GM23338 (cell line): ENCODE results near the gene RBM8A. TPM values are rescaled to one million over a fixed set of nuclear protein-coding genes. Genes with fewer than 3 reads are reported as not detected.

Experiments
- ATAC-seq: fragments of 200-7000 bp; cut with Tn5 transposase; 3 replicates; pipeline ENCODE4 v1.9.1; 2020
- DNase-seq: peaks from one replicate; pipeline ENCODE4 v3.0.0-alpha.2; 2015; ENCODE audit warnings: low spot score
- H2AFZ ChIP-seq: fragments of 200-600 bp; sonication (generic); 2 replicates; pipeline ENCODE4 v1.8.0; 2016; ENCODE audit warnings: antibody characterized with exemption, mild to moderate bottlenecking, moderate library complexity
- H3F3A ChIP-seq: fragments of 200-600 bp; sonication (generic); replicated peaks from 2 replicates; pipeline ENCODE4 v1.8.0; 2017; ENCODE audit warnings: antibody characterized with exemption, mixed run types, low read depth
- H3K27ac ChIP-seq: fragments of 200-600 bp; sonication (generic); 2 replicates; pipeline ENCODE4 v1.6.1; 2016; ENCODE audit warnings: low read depth
- H3K27me3 ChIP-seq: fragments of 200-600 bp; sonication (generic); 2 replicates; pipeline ENCODE4 v1.8.0; 2016; ENCODE audit warnings: mild to moderate bottlenecking, mixed run types, moderate library complexity; ENCODE audit not compliant: insufficient read depth
- H3K36me3 ChIP-seq: fragments of 200-600 bp; sonication (generic); 2 replicates; pipeline ENCODE4 v1.8.0; 2016; ENCODE audit warnings: mild to moderate bottlenecking; ENCODE audit not compliant: insufficient read depth
- H3K4me1 ChIP-seq: fragments of 200-600 bp; sonication (generic); 2 replicates; pipeline ENCODE4 v1.8.0; 2016; ENCODE audit warnings: mild to moderate bottlenecking, moderate library complexity; ENCODE audit not compliant: insufficient read depth
- H3K4me2 ChIP-seq: fragments of 200-600 bp; sonication (generic); 2 replicates; pipeline ENCODE4 v1.7.1; 2017; ENCODE audit warnings: mixed run types
- H3K4me3 ChIP-seq: fragments of 200-600 bp; sonication (generic); 2 replicates; pipeline ENCODE4 v1.6.1; 2016; ENCODE audit warnings: mixed run types
- H3K79me2 ChIP-seq: fragments of 200-600 bp; sonication (generic); replicated peaks from 2 replicates; pipeline ENCODE4 v1.8.0; 2017; ENCODE audit warnings: mild to moderate bottlenecking; ENCODE audit not compliant: insufficient read depth
- H3K9me2 ChIP-seq: fragments of 200-600 bp; sonication (generic); 2 replicates; pipeline ENCODE4 v1.8.0; 2017; ENCODE audit not compliant: insufficient read depth
- H4K20me1 ChIP-seq: fragments of 200-600 bp; sonication (generic); replicated peaks from 2 replicates; pipeline ENCODE4 v1.8.0; 2017; ENCODE audit warnings: mild to moderate bottlenecking; ENCODE audit not compliant: insufficient read depth
- H3K27ac Mint-ChIP-seq: 2 replicates; pipeline ENCODE4 v1.8.0; 2020; ENCODE audit warnings: inconsistent platforms, mild to moderate bottlenecking, moderate library complexity, mixed read lengths
- H3K27me3 Mint-ChIP-seq: 3 replicates; pipeline ENCODE4 v1.8.0; 2022; ENCODE audit warnings: low read depth, mild to moderate bottlenecking, moderate library complexity, mixed read lengths, inconsistent platforms; ENCODE audit not compliant: insufficient read depth, poor library complexity
- H3K36me3 Mint-ChIP-seq: 3 replicates; pipeline ENCODE4 v1.8.0; 2021; ENCODE audit warnings: low read depth, mild to moderate bottlenecking, inconsistent platforms, moderate library complexity, mixed read lengths
- H3K4me1 Mint-ChIP-seq: 3 replicates; pipeline ENCODE4 v1.8.0; 2020; ENCODE audit warnings: mild to moderate bottlenecking, inconsistent platforms, mixed read lengths
- H3K4me3 Mint-ChIP-seq: 3 replicates; pipeline ENCODE4 v1.8.0; 2021; ENCODE audit warnings: moderate library complexity, mild to moderate bottlenecking, inconsistent platforms, mixed read lengths
- H3K9me3 Mint-ChIP-seq: 3 replicates; pipeline ENCODE4 v1.8.0; 2020; ENCODE audit warnings: moderate library complexity, mild to moderate bottlenecking, inconsistent platforms, mixed read lengths
- CREB1 ChIP-seq: fragments of 250-450 bp; sonication (Bioruptor Pico); IDR thresholded peaks from 2 replicates; pipeline ENCODE4 v1.5.0; 2020; ENCODE audit warnings: low read depth, mild to moderate bottlenecking, moderate library complexity
- ETS1 ChIP-seq: IDR thresholded peaks from 2 replicates; pipeline ENCODE4 v1.6.1; 2016; ENCODE audit warnings: antibody characterized with exemption
- EZH2 ChIP-seq: fragments of 200-600 bp; sonication (generic); IDR thresholded peaks from one replicate; pipeline ENCODE4 v1.8.0; 2017; ENCODE audit warnings: antibody characterized with exemption, mild to moderate bottlenecking, low read depth; ENCODE audit not compliant: unreplicated experiment
- EZH2phosphoT487 ChIP-seq: fragments of 200-600 bp; sonication (generic); IDR thresholded peaks from one replicate; pipeline ENCODE4 v1.8.1; 2018; ENCODE audit warnings: antibody characterized with exemption; ENCODE audit not compliant: unreplicated experiment
- JUNB ChIP-seq: IDR thresholded peaks from one replicate; pipeline ENCODE4 v1.6.1; 2016; ENCODE audit warnings: antibody characterized with exemption; ENCODE audit not compliant: unreplicated experiment
- NANOG ChIP-seq: IDR thresholded peaks from 2 replicates; pipeline ENCODE4 v1.6.1; 2016; ENCODE audit warnings: antibody characterized with exemption, borderline replicate concordance
- POLR2AphosphoS5 ChIP-seq: IDR thresholded peaks from 2 replicates; pipeline ENCODE4 v1.6.1; 2016; ENCODE audit warnings: antibody characterized with exemption, low read depth
- REST ChIP-seq: IDR thresholded peaks from one replicate; pipeline ENCODE4 v1.6.1; 2018; ENCODE audit warnings: antibody characterized with exemption; ENCODE audit not compliant: unreplicated experiment
- STAT1 ChIP-seq: IDR thresholded peaks from one replicate; pipeline ENCODE4 v1.6.1; 2016; ENCODE audit warnings: antibody characterized with exemption; ENCODE audit not compliant: unreplicated experiment
- ZNF114 ChIP-seq: fragments of 250-450 bp; sonication (Bioruptor Pico); IDR thresholded peaks from 2 replicates; pipeline ENCODE4 v1.5.0; 2020; ENCODE audit warnings: mild to moderate bottlenecking, moderate library complexity
- ZNF331 ChIP-seq: fragments of 250-450 bp; sonication (Bioruptor Pico); IDR thresholded peaks from 2 replicates; pipeline ENCODE4 v1.5.0; 2020; ENCODE audit warnings: low read depth, mild to moderate bottlenecking, moderate library complexity
- polyA plus RNA-seq: library from polyadenylated mRNA; unstranded; fragments of >200 nt; fragmentation: Nextera tagmentation; extraction: Ambion mirVana; gene quantifications from 2 replicates; pipeline ENCODE4 v1.2.1, GENCODE V29; 2016
- total RNA-seq: library from RNA; depleted of rRNA; stranded (reverse); fragments of >200 nt; shearing (Covaris generic); gene quantifications from 2 replicates; pipeline ENCODE4 v1.2.3, GENCODE V29; 2014
- TF ChIP-seq, protein P1 (sequence below): fragments of 250-450 bp; sonication (Bioruptor Pico); IDR thresholded peaks from 2 replicates; pipeline ENCODE4 v1.5.0; 2020; ENCODE audit warnings: mild to moderate bottlenecking, moderate library complexity
- TF ChIP-seq, protein P2 (sequence below), 2 experiments: fragments of 200-600 bp in 1 of 2; sonication (generic) in 1 of 2; conservative IDR thresholded peaks; 2 replicates each; pipeline versions ENCODE4 v1.5.1 to v1.6.1; 2016 to 2017; ENCODE audit warnings: antibody characterized with exemption in 2 of 2, low read depth in 2 of 2, mild to moderate bottlenecking in 2 of 2, moderate library complexity in 1 of 2

Gene RBM8A
- total and polyA plus RNA-seq, 2 experiments from 2014 or later: 170 to 312 TPM

GRCh38 chr1:145963265-145964019 lies 36.2 kb upstream of the RBM8A start:
- Mint-ChIP-seq H3K4me3 (peak overlapping the region; percentile 92), H3K4me1 (peaks cover 22% of the 10 kb centered on the region), H3K36me3 (peaks cover 3% of the 10 kb centered on the region; the same call in 2 of the 3 replicates), H3K27me3 (peaks cover 59% of the 10 kb centered on the region), H3K9me3 (peaks cover 7% of the 10 kb centered on the region), H3K27ac (no peak overlapping the region)
- Histone ChIP-seq H3F3A (0 out of 2 replicates have a peak, but pooled peaks cover 4% of the 10 kb centered on the region), H3K4me2 (peak overlapping the region; percentile 93), H3K36me3 (no peaks in the 10 kb centered on the region), H3K27ac (no peak overlapping the region), H3K4me1 (peaks cover 23% of the 10 kb centered on the region), H3K79me2 (no peaks in the 10 kb centered on the region), H3K9me2 (no peaks in the 10 kb centered on the region), H4K20me1 (no peaks in the 10 kb centered on the region), H3K4me3 (peak overlapping the region; percentile 90), H2AFZ (no peak overlapping the region; the same call in 1 of the 2 replicates), H3K27me3 (peaks cover 56% of the 10 kb centered on the region)
- no peak for TF ChIP-seq ZNF331 (CRISPR knock-in tag)
- no peak for TF ChIP-seq NANOG
- no peak for TF ChIP-seq STAT1
- TF ChIP-seq, protein P1, sequence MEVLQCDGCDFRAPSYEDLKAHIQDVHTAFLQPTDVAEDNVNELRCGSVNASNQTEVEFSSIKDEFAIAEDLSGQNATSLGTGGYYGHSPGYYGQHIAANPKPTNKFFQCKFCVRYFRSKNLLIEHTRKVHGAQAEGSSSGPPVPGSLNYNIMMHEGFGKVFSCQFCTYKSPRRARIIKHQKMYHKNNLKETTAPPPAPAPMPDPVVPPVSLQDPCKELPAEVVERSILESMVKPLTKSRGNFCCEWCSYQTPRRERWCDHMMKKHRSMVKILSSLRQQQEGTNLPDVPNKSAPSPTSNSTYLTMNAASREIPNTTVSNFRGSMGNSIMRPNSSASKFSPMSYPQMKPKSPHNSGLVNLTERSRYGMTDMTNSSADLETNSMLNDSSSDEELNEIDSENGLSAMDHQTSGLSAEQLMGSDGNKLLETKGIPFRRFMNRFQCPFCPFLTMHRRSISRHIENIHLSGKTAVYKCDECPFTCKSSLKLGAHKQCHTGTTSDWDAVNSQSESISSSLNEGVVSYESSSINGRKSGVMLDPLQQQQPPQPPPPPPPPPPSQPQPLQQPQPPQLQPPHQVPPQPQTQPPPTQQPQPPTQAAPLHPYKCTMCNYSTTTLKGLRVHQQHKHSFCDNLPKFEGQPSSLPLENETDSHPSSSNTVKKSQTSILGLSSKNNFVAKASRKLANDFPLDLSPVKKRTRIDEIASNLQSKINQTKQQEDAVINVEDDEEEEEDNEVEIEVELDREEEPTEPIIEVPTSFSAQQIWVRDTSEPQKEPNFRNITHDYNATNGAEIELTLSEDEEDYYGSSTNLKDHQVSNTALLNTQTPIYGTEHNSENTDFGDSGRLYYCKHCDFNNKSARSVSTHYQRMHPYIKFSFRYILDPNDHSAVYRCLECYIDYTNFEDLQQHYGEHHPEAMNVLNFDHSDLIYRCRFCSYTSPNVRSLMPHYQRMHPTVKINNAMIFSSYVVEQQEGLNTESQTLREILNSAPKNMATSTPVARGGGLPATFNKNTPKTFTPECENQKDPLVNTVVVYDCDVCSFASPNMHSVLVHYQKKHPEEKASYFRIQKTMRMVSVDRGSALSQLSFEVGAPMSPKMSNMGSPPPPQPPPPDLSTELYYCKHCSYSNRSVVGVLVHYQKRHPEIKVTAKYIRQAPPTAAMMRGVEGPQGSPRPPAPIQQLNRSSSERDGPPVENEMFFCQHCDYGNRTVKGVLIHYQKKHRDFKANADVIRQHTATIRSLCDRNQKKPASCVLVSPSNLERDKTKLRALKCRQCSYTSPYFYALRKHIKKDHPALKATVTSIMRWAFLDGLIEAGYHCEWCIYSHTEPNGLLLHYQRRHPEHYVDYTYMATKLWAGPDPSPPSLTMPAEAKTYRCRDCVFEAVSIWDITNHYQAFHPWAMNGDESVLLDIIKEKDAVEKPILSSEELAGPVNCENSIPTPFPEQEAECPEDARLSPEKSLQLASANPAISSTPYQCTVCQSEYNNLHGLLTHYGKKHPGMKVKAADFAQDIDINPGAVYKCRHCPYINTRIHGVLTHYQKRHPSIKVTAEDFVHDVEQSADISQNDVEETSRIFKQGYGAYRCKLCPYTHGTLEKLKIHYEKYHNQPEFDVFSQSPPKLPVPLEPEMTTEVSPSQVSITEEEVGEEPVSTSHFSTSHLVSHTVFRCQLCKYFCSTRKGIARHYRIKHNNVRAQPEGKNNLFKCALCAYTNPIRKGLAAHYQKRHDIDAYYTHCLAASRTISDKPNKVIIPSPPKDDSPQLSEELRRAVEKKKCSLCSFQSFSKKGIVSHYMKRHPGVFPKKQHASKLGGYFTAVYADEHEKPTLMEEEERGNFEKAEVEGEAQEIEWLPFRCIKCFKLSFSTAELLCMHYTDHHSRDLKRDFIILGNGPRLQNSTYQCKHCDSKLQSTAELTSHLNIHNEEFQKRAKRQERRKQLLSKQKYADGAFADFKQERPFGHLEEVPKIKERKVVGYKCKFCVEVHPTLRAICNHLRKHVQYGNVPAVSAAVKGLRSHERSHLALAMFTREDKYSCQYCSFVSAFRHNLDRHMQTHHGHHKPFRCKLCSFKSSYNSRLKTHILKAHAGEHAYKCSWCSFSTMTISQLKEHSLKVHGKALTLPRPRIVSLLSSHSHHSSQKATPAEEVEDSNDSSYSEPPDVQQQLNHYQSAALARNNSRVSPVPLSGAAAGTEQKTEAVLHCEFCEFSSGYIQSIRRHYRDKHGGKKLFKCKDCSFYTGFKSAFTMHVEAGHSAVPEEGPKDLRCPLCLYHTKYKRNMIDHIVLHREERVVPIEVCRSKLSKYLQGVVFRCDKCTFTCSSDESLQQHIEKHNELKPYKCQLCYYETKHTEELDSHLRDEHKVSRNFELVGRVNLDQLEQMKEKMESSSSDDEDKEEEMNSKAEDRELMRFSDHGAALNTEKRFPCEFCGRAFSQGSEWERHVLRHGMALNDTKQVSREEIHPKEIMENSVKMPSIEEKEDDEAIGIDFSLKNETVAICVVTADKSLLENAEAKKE (CRISPR knock-in tag): no peak
- no peak for TF ChIP-seq ZNF114 (CRISPR knock-in tag)
- TF ChIP-seq ETS1: no peak
- no peak for TF ChIP-seq EZH2
- TF ChIP-seq JUNB: no peak
- no peak for TF ChIP-seq CREB1 (CRISPR knock-in tag)
- no peak for TF ChIP-seq REST
- TF ChIP-seq EZH2phosphoT487: no peak
- TF ChIP-seq POLR2AphosphoS5: no peak
- TF ChIP-seq, protein P2, sequence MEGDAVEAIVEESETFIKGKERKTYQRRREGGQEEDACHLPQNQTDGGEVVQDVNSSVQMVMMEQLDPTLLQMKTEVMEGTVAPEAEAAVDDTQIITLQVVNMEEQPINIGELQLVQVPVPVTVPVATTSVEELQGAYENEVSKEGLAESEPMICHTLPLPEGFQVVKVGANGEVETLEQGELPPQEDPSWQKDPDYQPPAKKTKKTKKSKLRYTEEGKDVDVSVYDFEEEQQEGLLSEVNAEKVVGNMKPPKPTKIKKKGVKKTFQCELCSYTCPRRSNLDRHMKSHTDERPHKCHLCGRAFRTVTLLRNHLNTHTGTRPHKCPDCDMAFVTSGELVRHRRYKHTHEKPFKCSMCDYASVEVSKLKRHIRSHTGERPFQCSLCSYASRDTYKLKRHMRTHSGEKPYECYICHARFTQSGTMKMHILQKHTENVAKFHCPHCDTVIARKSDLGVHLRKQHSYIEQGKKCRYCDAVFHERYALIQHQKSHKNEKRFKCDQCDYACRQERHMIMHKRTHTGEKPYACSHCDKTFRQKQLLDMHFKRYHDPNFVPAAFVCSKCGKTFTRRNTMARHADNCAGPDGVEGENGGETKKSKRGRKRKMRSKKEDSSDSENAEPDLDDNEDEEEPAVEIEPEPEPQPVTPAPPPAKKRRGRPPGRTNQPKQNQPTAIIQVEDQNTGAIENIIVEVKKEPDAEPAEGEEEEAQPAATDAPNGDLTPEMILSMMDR (conservative IDR thresholded peaks at IDR 0.05; ENCODE audit: low read depth in 2 of 2): no peak
- no peak for DNase-seq
- ATAC-seq: no peak
